ENCODE results near the gene SCAF4. TPM values are rescaled to one million over a fixed set of nuclear protein-coding genes. Genes with fewer than 3 reads are reported as not detected.

SCAF4 gene
- total and polyA plus RNA-seq, 10 of the 15 experiments (the other 5 are each of a cell fraction or from before 2014, with no cell fraction given): 4.3 to 49.3 (median 16.0) TPM

- TF ChIP-seq, protein P1, sequence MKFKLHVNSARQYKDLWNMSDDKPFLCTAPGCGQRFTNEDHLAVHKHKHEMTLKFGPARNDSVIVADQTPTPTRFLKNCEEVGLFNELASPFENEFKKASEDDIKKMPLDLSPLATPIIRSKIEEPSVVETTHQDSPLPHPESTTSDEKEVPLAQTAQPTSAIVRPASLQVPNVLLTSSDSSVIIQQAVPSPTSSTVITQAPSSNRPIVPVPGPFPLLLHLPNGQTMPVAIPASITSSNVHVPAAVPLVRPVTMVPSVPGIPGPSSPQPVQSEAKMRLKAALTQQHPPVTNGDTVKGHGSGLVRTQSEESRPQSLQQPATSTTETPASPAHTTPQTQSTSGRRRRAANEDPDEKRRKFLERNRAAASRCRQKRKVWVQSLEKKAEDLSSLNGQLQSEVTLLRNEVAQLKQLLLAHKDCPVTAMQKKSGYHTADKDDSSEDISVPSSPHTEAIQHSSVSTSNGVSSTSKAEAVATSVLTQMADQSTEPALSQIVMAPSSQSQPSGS (IDR thresholded peaks at IDR 0.05; ENCODE audit: low read length): no peak
- TF ChIP-seq MLLT1 (IDR thresholded peaks at IDR 0.05) (peak; percentile 45; the same call in 1 of the 2 replicates), NFIC (IDR thresholded peaks at IDR 0.05; ENCODE audit: low read depth, low read length) (no peak), CREM (IDR thresholded peaks at IDR 0.05; ENCODE audit: low read depth) (no peak), IKZF2 (IDR thresholded peaks at IDR 0.05) (no peak), BHLHE40 (IDR thresholded peaks at IDR 0.05; ENCODE audit: borderline replicate concordance in 1 of 2, low read depth in 2 of 2, low read length in 1 of 2) (peak in 1 of 2 experiments; percentile 57; a peak in 1 of 4 replicates), NRF1 (conservative IDR thresholded peaks at IDR 0.05; ENCODE audit: low read depth, low read length) (0 out of 2 replicates have a peak, but pooled peaks have one; percentile 23), NR2F1 (conservative IDR thresholded peaks at IDR 0.05) (no peak), ZBTB11 (CRISPR knock-in tag; IDR thresholded peaks at IDR 0.05) (no peak), NBN (IDR thresholded peaks at IDR 0.05) (0 out of 2 replicates have a peak, but pooled peaks have one; percentile 44), POLR2AphosphoS5 (IDR thresholded peaks at IDR 0.05; ENCODE audit: low read length) (no peak), SUPT20H (IDR thresholded peaks at IDR 0.05; ENCODE audit: borderline replicate concordance, control insufficient read depth, low read depth, low read length) (no peak), HCFC1 (IDR thresholded peaks at IDR 0.05; ENCODE audit: low read length) (peak; percentile 35; the same call in 1 of the 2 replicates), REST (IDR thresholded peaks at IDR 0.05; ENCODE audit: low read depth, low read length) (no peak), LARP7 (IDR thresholded peaks at IDR 0.05) (no peak), EZH2 (IDR thresholded peaks at IDR 0.05; ENCODE audit: borderline replicate concordance, control insufficient read depth, low read depth, low read length) (no peak), CREB1 (IDR thresholded peaks at IDR 0.05; ENCODE audit: low read depth) (peak; percentile 82; the same call in 1 of the 2 replicates), RUNX3 (IDR thresholded peaks at IDR 0.05; ENCODE audit: low read length) (no peak), SMAD1 (IDR thresholded peaks at IDR 0.05; ENCODE audit: low read depth, partially characterized antibody) (no peak)
- TF ChIP-seq, protein P2, sequence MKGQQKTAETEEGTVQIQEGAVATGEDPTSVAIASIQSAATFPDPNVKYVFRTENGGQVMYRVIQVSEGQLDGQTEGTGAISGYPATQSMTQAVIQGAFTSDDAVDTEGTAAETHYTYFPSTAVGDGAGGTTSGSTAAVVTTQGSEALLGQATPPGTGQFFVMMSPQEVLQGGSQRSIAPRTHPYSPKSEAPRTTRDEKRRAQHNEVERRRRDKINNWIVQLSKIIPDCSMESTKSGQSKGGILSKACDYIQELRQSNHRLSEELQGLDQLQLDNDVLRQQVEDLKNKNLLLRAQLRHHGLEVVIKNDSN (IDR thresholded peaks at IDR 0.05; ENCODE audit: borderline replicate concordance, extremely low read length, insufficient read depth, low read depth, low read length): no peak
- TF ChIP-seq, protein P3, sequence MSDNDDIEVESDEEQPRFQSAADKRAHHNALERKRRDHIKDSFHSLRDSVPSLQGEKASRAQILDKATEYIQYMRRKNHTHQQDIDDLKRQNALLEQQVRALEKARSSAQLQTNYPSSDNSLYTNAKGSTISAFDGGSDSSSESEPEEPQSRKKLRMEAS (IDR thresholded peaks at IDR 0.05; ENCODE audit: low read depth, low read length): no peak
Measured at GRCh38 chr21:31659286-31659535, 72.7 kb downstream of the SCAF4 start (continued).
